Fibroblast of skin of left biceps (primary cell): ENCODE data around the gene VAPA.

Source experiments
- DNase-seq, 2 experiments: peaks; one replicate each; pipeline ENCODE4 v3.0.0-alpha.2; 2013; ENCODE audit warnings: low read depth in 2 of 2

Gene VAPA

DNA sequence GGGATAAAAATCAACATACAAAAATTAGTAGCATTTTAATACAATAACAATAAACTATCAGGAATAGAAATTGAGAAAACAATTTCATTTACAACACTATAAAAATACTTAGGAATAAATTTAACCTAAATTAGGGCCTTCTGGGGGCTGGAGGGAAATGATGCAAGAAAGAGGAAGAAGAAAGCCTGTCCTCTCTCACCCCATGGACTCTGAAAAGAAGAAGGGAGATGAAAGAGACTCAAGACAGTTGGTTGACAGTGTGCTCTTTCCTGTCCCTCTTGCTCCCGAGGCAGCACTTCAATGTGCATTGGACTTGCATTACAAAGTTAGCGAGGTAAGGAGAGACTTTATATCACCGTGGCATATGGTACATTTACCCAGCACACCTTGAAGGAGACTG is 88.5 kb downstream of the VAPA start:
- no peak for DNase-seq

DNA sequence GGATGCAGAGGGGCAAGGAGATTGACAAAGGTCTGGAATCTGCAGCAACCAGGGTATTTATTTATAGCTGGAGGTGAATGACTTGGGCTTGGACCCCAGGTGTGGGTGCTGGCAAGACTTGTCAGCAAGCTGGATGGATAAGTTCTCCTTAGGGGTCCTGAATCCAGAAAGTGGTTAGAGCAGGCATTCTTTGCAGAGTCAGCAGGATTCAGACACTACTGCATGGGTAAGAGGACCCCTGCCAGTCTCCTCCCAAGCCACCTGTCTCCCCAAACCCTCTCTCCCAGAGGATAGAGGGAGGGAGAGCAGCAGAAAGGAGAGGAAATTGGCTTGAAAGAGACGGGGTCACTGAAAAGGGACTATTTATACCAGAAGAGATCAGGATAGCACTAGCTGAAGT is 89.5 kb downstream of the VAPA start:
- no peak for DNase-seq

DNA sequence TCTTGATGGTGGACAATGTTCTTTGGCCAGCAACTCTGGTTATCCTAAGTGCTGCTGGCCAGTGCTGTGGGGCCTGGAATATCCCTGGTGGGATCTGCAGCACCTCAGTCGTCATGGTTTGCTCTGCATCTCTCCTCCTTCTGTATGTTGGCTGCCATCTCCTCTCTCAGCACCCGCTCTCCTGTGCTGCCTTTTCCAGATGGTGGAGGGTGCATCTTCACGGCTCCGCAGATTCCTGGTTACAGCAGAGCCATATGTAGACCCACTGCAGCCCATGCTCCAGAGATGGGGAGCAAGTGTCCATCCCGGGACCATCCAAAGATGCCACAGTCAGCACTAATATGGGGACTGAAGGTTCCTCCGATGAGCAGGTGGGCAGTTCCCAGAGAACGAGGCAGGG is 90.0 kb downstream of the VAPA start:
- no peak for DNase-seq

DNA sequence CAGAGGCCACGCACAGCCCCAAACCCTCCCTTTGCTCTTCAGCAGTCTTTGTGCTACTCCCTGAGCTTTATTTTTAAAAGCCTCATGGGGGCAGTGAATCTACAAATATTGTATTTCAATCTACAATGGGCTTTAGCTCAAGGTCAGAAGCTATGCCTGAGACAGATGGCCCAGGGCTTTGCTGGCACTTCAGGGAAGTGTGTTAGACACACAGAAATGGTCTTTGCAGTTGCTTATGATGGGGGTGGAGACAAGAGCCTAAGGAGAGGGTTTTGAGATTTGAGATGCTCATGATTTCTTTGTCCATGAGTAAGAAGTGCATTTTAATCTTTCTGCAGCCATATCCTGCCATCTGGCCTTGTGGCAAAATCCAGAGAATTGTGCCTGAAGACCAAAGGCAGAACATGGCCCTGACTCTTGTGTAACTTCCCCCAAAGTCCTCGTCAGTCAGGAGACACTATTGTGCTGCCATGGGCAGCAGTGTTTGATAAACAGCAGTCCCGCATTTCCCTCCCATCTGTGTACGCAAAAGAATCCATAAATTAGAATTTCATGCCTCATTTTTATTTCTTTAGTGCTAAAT is 92.6 kb downstream of the VAPA start:
- no peak for DNase-seq

DNA sequence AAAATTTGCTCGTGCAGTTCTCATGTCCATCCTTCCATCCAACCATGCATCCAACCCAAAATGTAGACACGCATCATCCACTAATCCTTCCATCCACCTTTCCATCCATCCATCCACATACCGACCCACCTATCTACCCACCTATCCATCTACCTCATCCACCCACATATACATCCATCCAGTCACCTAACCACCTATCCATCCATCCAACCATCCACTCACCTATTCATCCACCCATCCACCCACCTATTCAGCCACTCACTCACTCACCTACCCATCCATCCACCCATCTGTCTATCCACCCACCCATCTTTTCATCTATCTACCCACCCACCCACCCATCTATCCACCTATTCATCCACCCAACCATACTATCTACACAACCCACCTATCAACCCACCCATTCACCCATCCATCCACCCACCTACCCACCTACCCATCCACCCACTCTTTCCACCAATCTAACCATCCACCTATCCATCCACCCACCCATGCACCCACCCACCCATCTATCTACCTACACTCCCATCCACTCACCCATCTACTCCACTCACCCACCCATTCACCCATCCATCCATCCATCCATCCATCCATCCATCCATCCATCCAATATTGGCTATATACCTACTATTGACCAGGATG is 94.3 kb downstream of the VAPA start:
- no peak for DNase-seq
